DMS79 (cell line): ENCODE results near the gene NT5C3A.

Experiments used
- DNase-seq: peaks from one replicate; lab custom pipeline; 2025; lab: John Stamatoyannopoulos, UW

The NT5C3A gene

DNA sequence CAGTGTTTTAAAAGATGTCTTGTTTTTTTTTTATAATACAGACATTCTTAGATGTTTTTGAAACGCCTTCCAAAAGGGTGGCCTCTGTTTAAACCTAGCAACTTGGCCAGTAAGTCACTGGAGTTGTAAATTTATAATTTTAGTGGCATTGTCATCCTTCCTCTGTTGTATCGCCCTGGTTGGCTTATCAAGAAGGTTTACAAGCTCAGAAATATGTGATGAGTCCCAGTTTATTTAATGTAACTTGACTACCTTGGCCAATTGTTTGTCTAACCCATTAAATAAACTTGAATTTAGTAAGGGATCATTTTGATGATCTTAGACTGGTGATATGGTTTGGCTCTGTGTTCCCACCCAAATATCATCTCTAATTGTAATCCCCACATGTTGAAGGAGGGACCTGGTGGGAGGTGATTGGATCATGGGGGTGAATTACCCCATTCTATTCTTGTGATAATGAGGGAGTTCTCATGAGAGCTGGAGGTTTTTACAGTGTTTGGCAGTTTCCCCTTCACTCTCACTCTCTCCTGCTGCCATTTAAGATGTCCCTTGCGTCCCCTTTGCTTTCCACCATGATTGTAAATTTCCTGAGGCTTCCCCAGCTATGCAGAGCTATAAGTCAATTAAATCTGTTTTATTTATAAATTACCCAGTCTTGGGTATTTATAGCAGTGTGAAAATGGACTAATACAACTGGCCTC, 13.4 kb upstream of the NT5C3A start:
- DNase-seq, result no peak

DNA sequence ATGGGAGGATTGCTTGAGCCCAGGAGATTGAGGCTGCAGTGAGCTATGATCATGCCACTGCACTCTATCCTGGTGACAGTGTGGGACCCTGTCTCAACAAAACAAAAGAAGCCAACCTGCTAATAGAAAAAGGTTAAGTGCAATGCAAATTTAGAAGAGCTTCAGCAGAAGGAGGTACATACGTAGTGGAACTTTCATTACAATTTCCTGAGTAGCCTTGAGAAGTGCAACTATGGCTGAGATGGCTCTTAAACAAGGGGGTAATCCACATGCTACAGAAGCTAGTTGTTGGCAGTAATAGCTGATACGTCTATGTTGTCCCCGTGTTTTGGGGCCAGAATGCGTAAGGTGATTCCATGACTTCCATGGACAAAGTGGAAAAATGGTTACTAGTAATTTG, 10.7 kb upstream of the NT5C3A start:
- no peak for DNase-seq

- DNase-seq, result no peak
Observed at GRCh38 chr7:33072471-33072870, 9.9 kb upstream of the NT5C3A start.

GRCh38 chr7:33070831-33071230, 8.3 kb upstream of the NT5C3A start:
- DNase-seq, result no peak

DNA sequence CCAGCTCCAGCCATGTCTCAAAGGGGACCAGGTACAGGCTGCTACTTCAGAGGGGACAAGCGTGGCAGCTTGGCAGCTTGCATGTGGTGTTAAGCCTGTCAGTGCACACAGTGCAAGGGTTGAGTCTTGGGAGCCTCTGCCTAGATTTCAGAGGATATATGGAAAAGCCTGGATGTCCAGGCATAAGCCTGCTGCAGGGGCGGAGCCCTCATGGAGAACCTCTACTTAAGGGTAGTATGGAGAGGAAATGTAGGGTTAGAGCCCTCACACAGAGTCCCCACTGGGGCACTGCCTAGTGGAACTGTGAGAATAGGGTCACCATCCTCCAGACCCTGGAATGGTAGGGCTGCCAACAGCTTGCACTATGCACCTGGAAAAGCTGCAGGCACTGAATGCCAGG, 7.7 kb upstream of the NT5C3A start:
- DNase-seq, result no peak

GRCh38 chr7:33067921-33068320, 5.3 kb upstream of the NT5C3A start:
- no peak for DNase-seq

DNA sequence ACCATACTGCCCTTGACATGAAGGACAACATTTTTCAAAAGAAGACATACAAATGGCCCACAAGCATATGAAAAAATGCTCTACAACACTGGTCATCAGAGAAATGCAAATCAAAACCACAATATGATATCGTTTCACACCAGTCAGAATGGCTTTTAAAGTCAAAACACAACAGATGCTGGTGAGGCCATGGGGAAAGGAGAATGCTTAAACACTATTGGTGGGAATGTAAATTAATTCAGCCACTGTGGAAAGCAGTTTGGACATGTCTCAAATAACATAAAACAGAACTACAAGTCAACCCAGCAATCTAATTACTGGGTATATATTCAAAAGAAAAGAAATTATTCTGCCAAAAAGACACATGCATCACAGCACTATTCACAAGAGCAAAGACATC, 4.2 kb upstream of the NT5C3A start:
- DNase-seq, result no peak

DNA sequence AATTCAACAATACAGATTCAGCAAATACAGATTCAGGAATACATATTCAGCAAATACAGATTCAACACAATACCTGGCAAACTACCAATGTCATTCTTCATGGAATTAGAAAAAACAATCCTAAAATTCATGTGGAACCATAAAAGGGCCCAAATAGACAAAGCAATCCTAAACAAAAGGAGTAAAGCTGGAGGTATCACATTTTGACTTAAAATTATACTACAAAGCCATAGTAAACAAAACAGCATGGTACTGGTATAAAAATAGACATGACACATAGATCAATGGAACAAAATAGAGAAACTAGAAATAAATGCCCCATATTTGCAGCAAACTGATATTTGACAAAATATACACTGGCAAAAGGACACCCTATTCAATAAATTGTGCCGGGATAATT, 3.4 kb upstream of the NT5C3A start:
- no peak for DNase-seq

DNA sequence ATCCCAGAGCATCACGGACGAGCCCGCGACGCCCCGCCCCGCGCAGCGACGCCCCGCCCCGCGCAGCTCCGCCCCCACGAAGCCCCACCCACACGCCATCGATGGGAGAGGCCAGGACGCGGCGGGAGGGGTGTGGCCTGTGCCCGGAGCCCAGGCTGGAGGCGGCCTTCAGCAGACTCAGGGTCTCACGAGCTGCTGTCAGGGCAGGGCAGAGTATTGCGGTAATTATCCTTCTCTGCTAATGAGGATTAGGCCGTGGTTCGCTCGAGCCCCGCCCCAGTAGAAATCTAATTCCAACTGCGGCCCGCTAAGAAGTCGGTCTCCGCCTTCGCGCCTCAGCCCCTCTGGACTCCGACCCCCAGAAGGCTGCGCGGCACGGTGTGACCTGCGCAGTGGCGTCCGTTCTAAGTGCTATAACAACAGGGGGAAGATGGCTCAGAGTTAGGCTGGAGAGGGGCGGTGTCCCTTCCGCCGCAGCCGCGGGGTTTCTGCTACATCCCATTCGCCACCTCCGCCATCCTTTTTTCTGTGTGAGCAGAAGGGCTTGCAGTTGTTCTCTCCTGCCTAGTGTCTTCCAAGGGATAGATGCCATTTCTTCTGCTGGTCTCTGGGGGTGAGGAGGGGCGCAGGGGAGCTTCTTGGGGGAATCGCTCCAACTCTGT, 337 bp upstream of the NT5C3A start:
- DNase-seq, result peak; percentile 91

GRCh38 chr7:33061282-33061937, 1.2 kb downstream of the NT5C3A start:
- DNase-seq, result no peak

DNA sequence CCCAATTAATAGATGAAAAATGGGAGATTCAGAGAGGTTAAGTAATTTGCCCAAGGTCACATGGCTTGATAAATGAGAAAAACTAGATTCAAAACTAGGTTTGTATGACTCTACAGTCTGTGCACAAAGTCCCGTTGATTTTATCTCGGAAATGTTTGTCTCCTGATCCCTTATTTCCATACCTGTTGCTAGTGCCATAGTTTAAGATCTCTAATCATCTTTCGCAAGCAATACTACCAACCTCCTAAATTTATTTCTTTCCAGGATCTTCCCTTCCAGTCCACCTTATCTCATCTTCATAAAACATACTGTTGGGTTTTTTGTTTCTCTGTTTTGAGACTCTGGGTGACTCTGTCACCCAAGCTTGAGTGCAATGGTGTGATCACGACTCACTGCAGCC, 2.9 kb downstream of the NT5C3A start:
- DNase-seq, result no peak

DNA sequence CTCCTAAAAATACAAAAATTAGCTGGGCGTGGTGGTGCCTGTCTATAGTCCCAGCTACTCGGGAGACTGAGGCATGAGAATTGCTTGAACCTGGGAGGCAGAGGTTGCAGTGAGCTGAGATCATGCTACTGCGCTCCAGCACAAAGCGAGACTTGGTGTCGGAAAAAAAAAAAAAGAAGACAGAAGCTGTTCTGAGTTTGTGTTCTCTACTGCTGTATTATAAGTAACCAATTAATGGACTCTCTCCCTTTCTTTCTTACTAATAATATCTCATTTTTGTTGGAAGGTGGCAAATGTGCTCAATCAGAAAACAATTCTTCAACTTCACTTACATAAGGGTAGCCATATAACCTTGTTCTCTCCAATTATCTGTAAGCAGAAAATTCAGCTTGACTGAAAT, 7.4 kb downstream of the NT5C3A start:
- DNase-seq, result no peak

GRCh38 chr7:33054261-33054964, 8.2 kb downstream of the NT5C3A start:
- no peak for DNase-seq

- no peak for DNase-seq
Observed at GRCh38 chr7:33053721-33054120, 8.9 kb downstream of the NT5C3A start.

- peak; percentile 13 for DNase-seq
Observed at GRCh38 chr7:33050535-33051318, 11.8 kb downstream of the NT5C3A start.

- no peak for DNase-seq
Observed at GRCh38 chr7:33048704-33049103, 13.9 kb downstream of the NT5C3A start.

- no peak for DNase-seq
Observed at GRCh38 chr7:33048257-33048656, 14.3 kb downstream of the NT5C3A start.

DNA sequence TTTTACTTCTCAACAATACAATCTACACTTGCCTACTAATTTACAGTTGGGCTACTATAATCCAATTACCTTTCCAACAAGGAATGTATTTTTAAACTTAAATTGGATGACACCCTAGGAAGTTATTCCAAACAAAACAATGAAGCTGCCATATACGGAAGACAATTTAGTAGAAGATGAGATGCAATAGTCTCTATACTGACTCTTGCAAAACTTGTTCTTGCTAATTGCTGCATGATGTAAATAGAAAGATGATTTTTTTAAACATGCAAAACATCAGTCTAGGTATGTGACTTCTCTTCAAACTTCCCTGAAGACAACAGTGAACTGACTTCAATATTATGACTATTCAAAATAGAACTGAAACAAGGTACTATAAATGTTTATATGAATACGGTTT, 17.6 kb downstream of the NT5C3A start:
- DNase-seq, result no peak

DNA sequence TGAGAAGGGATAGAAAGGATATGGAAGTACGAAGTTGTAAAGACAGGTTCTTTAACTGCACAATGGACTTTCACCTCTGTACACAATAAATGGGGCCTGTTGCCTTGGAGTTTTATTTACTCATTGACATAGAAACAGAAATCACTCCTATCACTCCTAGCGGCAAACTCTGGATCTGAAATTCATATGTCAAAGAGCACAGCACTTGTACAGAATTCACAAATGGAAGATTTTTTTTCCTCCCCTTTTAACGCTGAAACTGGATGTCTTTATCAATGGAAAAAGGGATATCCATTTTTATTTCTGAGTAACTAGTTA, 18.2 kb downstream of the NT5C3A start:
- DNase-seq, result no peak

DNA sequence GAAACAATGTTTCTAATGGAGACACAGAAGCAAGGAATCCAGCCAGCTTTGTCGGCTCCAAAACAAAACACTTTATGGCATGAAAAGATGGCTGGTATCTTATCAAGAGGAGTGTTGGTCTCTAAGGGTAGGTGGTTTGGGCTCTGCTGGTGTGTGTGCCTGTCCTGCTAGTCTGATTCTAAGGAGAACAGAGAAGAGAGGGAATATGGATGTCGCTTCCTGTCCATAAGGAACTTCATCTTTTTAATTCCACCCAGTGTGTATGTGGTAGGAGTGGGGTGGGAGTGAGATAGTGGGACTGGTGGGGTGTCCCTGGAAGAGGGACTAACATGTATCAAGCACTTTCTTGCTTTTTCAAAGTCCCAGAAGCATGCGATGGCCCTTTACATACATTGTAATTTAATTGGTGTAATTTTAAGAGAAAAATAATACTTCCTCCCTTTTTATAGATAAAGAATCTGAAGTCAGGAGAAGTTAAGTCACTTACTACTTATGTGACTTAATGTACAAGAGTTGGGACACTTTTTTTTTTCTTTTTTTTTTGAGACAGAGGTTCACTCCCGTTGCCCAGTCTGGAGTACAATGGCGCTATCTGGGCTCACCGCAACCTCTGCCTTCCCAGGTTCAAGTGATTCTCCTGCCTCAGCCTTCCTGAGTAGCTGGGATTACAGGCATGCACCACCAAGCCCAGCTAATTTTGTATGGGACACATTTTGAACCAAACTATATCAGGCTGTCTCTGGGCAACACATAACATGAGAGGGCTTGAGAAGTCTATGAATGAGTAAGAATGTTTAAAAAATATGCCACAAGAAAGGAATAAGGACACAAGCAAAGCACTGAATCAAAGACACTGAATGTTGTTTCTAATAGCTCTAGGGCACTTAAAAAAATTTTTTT, 18.8 kb downstream of the NT5C3A start:
- DNase-seq, result no peak
